ENCODE measurements around the gene ZBTB7B. TPM values are rescaled to one million over a fixed set of nuclear protein-coding genes. Genes with fewer than 3 reads are reported as not detected.

ZBTB7B gene
- total RNA-seq, 4 donors from 2014 or later: 44.6 to 53.4 (median 49.5) TPM

GRCh38 chr1:154970631-154971340 lies 31.8 kb upstream of the ZBTB7B start, which contains the start of gene SHC1:
Gene SHC1 (minus strand): TSS chr1:154970747. CDS start chr1:154970526, 221 bp downstream.
- Histone ChIP-seq H3K9me3 (no peaks in the 10 kb centered on the region), H3K36me3 (peaks cover 0 to 37% (median 17%) of the 10 kb centered on the region in 3 donors), H3K27ac (peak within 1 kb of the TSS; percentile 96 to 100 (median 99)), H3K27me3 (no peaks in the 10 kb centered on the region), H3K4me3 (peak within 1 kb of the TSS; percentile 26 to 51 (median 42)), H3K4me1 (peaks cover 0 to 68% (median 44%) of the 10 kb centered on the region in 4 donors)
- TF ChIP-seq CTCF (IDR thresholded peaks at IDR 0.05) (peak in 1 of 5 experiments; percentile 5), EP300 (IDR thresholded peaks at IDR 0.05) (peak in 1 of 2 donors; percentile 89), POLR2A (IDR thresholded peaks at IDR 0.05) (peak; percentile 91 to 92)
- 6 to 7% methylated on average over 11 to 13 of the region's 15 CpGs for WGBS, 2 donors
- DNase-seq (ENCODE audit: low spot score in 2 of 2): peak; percentile 90 to 93

GRCh38 chr1:154971341-154971998 lies 31.1 kb upstream of the ZBTB7B start:
- peaks cover 0 to 30% (median 11%) of the 10 kb centered on the region in 3 donors for H3K36me3 ChIP-seq
- H3K27me3 ChIP-seq: no peaks in the 10 kb centered on the region
- peaks cover 0 to 75% (median 47%) of the 10 kb centered on the region in 4 donors for H3K4me1 ChIP-seq
- WGBS, 2 donors: 42 to 58% methylated on average over 10 of the region's 10 CpGs
- TF ChIP-seq CTCF (IDR thresholded peaks at IDR 0.05) (no peak), POLR2A (IDR thresholded peaks at IDR 0.05) (no peak), EP300 (IDR thresholded peaks at IDR 0.05) (no peak)
- DNase-seq (ENCODE audit: low spot score in 2 of 2): peak in 1 of 2 donors; percentile 69
- H3K4me3 ChIP-seq: peak overlapping the region in 2 of 4 donors; percentile 36 to 51
- H3K27ac ChIP-seq: peak overlapping the region; percentile 96 to 100 (median 99)
- no peaks in the 10 kb centered on the region for H3K9me3 ChIP-seq

- TF ChIP-seq POLR2A (IDR thresholded peaks at IDR 0.05) (no peak), CTCF (IDR thresholded peaks at IDR 0.05) (no peak), EP300 (IDR thresholded peaks at IDR 0.05) (no peak)
- Histone ChIP-seq H3K4me3 (peak overlapping the region in 1 of 4 donors; percentile 75), H3K36me3 (peaks cover 0 to 23% (median 10%) of the 10 kb centered on the region in 3 donors), H3K27ac (peak overlapping the region; percentile 96 to 100 (median 99)), H3K9me3 (no peaks in the 10 kb centered on the region), H3K4me1 (peaks cover 0 to 74% (median 47%) of the 10 kb centered on the region in 4 donors), H3K27me3 (no peaks in the 10 kb centered on the region)
- no peak for DNase-seq (ENCODE audit: low spot score in 2 of 2)
- WGBS, 2 donors: 64 to 68% methylated on average over 3 of the region's 3 CpGs
Measured at GRCh38 chr1:154972213-154972516, 30.4 kb upstream of the ZBTB7B start.

GRCh38 chr1:154972517-154973343 lies 29.9 kb upstream of the ZBTB7B start:
- H3K27ac ChIP-seq: peak overlapping the region; percentile 96 to 100 (median 99)
- peaks cover 0 to 17% (median 4%) of the 10 kb centered on the region in 3 donors for H3K36me3 ChIP-seq
- no peak for TF ChIP-seq CTCF (IDR thresholded peaks at IDR 0.05)
- peak in 1 of 2 donors; percentile 75 for TF ChIP-seq EP300 (IDR thresholded peaks at IDR 0.05)
- H3K27me3 ChIP-seq: no peaks in the 10 kb centered on the region
- WGBS, 2 donors: 24 to 30% methylated on average over 18 of the region's 18 CpGs
- H3K4me1 ChIP-seq: peaks cover 0 to 72% (median 47%) of the 10 kb centered on the region in 4 donors
- peak in 1 of 2 donors; percentile 44 for DNase-seq (ENCODE audit: low spot score in 2 of 2)
- H3K4me3 ChIP-seq: peak overlapping the region in 2 of 4 donors; percentile 66 to 75
- no peaks in the 10 kb centered on the region for H3K9me3 ChIP-seq

All from tibial nerve (tissue), 4 donors.